ENCODE data around the gene CDK16.
A peak's percentile ranks its signal among the peaks of the same experiment; 100 is the strongest.

The CDK16 gene

GRCh38 chrX:47214435-47215077, 3.9 kb upstream of the CDK16 start:
- H3K4me3 ChIP-seq (ENCODE audit: low read depth, low read length) = no peak overlapping the region
- DNase-seq (ENCODE audit: low read depth) = no peak
- no peak for TF ChIP-seq MYC (IDR thresholded peaks at IDR 0.05; ENCODE audit: low read depth, low read length)

GRCh38 chrX:47215291-47215900, 3.1 kb upstream of the CDK16 start:
- no peak overlapping the region for H3K4me3 ChIP-seq (ENCODE audit: low read depth, low read length)
- TF ChIP-seq MAX (IDR thresholded peaks at IDR 0.05; ENCODE audit: low read depth, low read length) = no peak
- TF ChIP-seq POLR2A (IDR thresholded peaks at IDR 0.05; ENCODE audit: extremely low read depth, insufficient read length) = no peak
- no peak for TF ChIP-seq MYC (IDR thresholded peaks at IDR 0.05; ENCODE audit: low read depth, low read length)
- no peak for TF ChIP-seq CTCF (IDR thresholded peaks at IDR 0.05; ENCODE audit: low read depth, low read length)
- DNase-seq (ENCODE audit: low read depth) = no peak

GRCh38 chrX:47216393-47216925, 2.0 kb upstream of the CDK16 start:
- no peak for TF ChIP-seq MYC (IDR thresholded peaks at IDR 0.05; ENCODE audit: low read depth, low read length)
- TF ChIP-seq CTCF (IDR thresholded peaks at IDR 0.05; ENCODE audit: low read depth, low read length) = no peak
- TF ChIP-seq MAX (IDR thresholded peaks at IDR 0.05; ENCODE audit: low read depth, low read length) = no peak
- TF ChIP-seq POLR2A (IDR thresholded peaks at IDR 0.05; ENCODE audit: extremely low read depth, insufficient read length) = no peak
- no peak overlapping the region for H3K4me3 ChIP-seq (ENCODE audit: low read depth, low read length)
- DNase-seq (ENCODE audit: low read depth) = no peak

GRCh38 chrX:47217121-47217851, 1.2 kb upstream of the CDK16 start:
- peak overlapping the region; percentile 34 for H3K4me3 ChIP-seq (ENCODE audit: low read depth, low read length)
- TF ChIP-seq POLR2A (IDR thresholded peaks at IDR 0.05; ENCODE audit: extremely low read depth, insufficient read length) (peak; percentile 20), MAX (IDR thresholded peaks at IDR 0.05; ENCODE audit: low read depth, low read length) (no peak)
- DNase-seq (ENCODE audit: low read depth) = peak; percentile 43

- DNase-seq (ENCODE audit: low read depth) = peak; percentile 97
- H3K4me3 ChIP-seq (ENCODE audit: low read depth, low read length) = peak overlapping the region; percentile 85
- TF ChIP-seq CTCF (IDR thresholded peaks at IDR 0.05; ENCODE audit: low read depth, low read length) = no peak
- TF ChIP-seq MYC (IDR thresholded peaks at IDR 0.05; ENCODE audit: low read depth, low read length) = peak; percentile 72
- no peak for TF ChIP-seq POLR2A (IDR thresholded peaks at IDR 0.05; ENCODE audit: extremely low read depth, insufficient read length)
- TF ChIP-seq MAX (IDR thresholded peaks at IDR 0.05; ENCODE audit: low read depth, low read length) = peak; percentile 63
These were observed 615 bp upstream of the CDK16 start for GRCh38 chrX:47217852-47218279.

- TF ChIP-seq POLR2A (IDR thresholded peaks at IDR 0.05; ENCODE audit: extremely low read depth, insufficient read length) = no peak
- H3K4me3 ChIP-seq (ENCODE audit: low read depth, low read length) = peak overlapping the region; percentile 85
- DNase-seq (ENCODE audit: low read depth) = peak; percentile 61
These were observed 687 bp downstream of the CDK16 start for GRCh38 chrX:47218920-47219815.
